ENCODE data around the gene MRFAP1L1.
"Not testable (repeated sequence)": the region's sequence is repeated elsewhere in the genome, so short reads cannot be mapped to it uniquely, and the experiment has no call there.

Gene MRFAP1L1
- long read RNA-seq, transcript MRFAP1L1-202 (1 exons, 2,127 nt) = minor isoform, 48 of 255 reads
- long read RNA-seq, transcript MRFAP1L1-201 (2 exons, 1,593 nt) = major isoform, 183 of 255 reads
- long read RNA-seq, partial matches to known transcripts = 0 of 255 reads
- long read RNA-seq, other reads (novel, unspliced or antisense) = 24 of 255 reads

DNA sequence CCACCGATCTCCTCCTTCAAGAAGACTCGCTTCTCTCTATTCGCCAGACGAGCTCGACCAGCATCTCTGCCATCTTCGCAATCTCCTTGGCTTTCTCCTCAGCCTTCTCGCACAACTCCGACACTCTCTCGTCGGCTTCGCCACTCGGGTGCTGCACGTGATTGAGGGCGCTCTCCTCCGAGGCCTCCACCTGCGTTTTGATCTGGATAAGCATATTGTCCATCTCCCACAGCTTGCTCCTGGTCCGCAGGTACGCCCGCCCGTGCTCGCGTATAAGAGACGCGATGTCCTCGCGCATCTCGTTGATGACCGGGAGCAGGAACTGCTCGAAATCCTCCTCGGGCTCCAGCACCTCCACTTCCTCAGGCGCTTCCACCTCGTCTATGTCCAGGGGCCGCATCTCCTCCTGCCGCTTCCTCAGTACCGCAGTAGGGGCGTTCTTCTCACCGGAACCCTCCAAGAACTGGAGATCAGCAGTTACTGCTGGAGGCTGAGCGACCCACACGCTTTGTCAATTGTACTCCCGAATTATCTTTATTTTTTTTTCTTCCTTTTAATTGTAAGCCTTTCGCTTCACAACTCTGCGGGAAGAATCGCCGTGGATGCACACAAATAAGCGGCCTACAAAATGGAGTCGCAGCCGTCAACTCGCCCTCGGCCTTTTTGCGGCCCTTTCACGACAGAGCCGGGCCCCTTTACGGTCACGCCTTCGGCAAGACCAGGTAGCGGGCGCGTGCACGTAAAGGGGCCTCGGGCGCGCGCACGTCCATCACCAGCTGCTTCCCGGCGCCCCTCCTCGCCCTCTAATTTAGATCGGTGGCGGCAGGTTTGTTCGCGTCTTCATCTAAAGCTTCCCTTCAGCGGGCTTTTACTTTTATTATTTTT is at the start of gene MRFAP1L1:
TSS of gene MRFAP1L1 (minus strand) at position 636 of the 885 bp plus-strand sequence. CDS start at position 400, 236 bp downstream.
- Histone ChIP-seq H3K27ac (replicated peaks) (peak within 1 kb of the TSS; percentile 74), H3K27me3 (ENCODE audit: insufficient read depth, poor library complexity, severe bottlenecking) (no peaks in the 10 kb centered on the region), H3K4me3 (replicated peaks; ENCODE audit: insufficient read depth, low read length) (peak within 1 kb of the TSS; percentile 67)
- TF ChIP-seq, protein P1, sequence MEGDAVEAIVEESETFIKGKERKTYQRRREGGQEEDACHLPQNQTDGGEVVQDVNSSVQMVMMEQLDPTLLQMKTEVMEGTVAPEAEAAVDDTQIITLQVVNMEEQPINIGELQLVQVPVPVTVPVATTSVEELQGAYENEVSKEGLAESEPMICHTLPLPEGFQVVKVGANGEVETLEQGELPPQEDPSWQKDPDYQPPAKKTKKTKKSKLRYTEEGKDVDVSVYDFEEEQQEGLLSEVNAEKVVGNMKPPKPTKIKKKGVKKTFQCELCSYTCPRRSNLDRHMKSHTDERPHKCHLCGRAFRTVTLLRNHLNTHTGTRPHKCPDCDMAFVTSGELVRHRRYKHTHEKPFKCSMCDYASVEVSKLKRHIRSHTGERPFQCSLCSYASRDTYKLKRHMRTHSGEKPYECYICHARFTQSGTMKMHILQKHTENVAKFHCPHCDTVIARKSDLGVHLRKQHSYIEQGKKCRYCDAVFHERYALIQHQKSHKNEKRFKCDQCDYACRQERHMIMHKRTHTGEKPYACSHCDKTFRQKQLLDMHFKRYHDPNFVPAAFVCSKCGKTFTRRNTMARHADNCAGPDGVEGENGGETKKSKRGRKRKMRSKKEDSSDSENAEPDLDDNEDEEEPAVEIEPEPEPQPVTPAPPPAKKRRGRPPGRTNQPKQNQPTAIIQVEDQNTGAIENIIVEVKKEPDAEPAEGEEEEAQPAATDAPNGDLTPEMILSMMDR (IDR thresholded peaks at IDR 0.05; ENCODE audit: insufficient read depth, low read length) = no peak
- TF ChIP-seq, protein P2, sequence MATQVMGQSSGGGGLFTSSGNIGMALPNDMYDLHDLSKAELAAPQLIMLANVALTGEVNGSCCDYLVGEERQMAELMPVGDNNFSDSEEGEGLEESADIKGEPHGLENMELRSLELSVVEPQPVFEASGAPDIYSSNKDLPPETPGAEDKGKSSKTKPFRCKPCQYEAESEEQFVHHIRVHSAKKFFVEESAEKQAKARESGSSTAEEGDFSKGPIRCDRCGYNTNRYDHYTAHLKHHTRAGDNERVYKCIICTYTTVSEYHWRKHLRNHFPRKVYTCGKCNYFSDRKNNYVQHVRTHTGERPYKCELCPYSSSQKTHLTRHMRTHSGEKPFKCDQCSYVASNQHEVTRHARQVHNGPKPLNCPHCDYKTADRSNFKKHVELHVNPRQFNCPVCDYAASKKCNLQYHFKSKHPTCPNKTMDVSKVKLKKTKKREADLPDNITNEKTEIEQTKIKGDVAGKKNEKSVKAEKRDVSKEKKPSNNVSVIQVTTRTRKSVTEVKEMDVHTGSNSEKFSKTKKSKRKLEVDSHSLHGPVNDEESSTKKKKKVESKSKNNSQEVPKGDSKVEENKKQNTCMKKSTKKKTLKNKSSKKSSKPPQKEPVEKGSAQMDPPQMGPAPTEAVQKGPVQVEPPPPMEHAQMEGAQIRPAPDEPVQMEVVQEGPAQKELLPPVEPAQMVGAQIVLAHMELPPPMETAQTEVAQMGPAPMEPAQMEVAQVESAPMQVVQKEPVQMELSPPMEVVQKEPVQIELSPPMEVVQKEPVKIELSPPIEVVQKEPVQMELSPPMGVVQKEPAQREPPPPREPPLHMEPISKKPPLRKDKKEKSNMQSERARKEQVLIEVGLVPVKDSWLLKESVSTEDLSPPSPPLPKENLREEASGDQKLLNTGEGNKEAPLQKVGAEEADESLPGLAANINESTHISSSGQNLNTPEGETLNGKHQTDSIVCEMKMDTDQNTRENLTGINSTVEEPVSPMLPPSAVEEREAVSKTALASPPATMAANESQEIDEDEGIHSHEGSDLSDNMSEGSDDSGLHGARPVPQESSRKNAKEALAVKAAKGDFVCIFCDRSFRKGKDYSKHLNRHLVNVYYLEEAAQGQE (IDR thresholded peaks at IDR 0.05; ENCODE audit: insufficient replicate concordance, low read depth) = peak; percentile 37
- TF ChIP-seq POLR2AphosphoS5 (IDR thresholded peaks at IDR 0.05; ENCODE audit: low read depth) (peak; percentile 58; the same call in 1 of the 2 replicates), SPI1 (IDR thresholded peaks at IDR 0.05; ENCODE audit: borderline replicate concordance, low read depth) (peak; percentile 88), GABPA (IDR thresholded peaks at IDR 0.05; ENCODE audit: low read depth) (no peak)
- peak; percentile 98 to 99 for DNase-seq (ENCODE audit: low read depth in 1 of 2, low spot score in 1 of 2)

DNA sequence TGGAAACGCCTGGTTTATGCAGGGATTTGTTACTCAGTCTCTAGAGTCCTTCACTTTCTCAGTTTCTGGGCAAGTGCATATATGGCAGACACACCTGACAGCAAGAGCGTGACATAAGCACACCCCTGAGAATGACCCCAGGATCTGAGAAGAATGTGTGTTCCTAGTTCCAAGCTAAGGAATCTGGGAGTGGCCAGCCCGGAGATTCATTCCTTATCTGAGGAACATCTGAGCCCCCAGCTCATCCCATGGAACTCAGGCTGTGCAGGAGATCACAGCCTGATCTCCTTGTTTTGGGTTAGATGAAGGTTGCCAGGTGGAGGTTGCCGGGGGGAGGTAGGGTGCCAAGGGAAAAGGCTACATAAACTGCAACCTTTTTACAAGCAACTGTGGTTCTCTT is 49.1 kb upstream of the MRFAP1L1 start:
- TF ChIP-seq SPI1 (IDR thresholded peaks at IDR 0.05; ENCODE audit: borderline replicate concordance, low read depth) = no peak
- TF ChIP-seq POLR2AphosphoS5 (IDR thresholded peaks at IDR 0.05; ENCODE audit: low read depth) = no peak
- TF ChIP-seq, protein P2 (IDR thresholded peaks at IDR 0.05; ENCODE audit: insufficient replicate concordance, low read depth) = no peak
- TF ChIP-seq, protein P1 (IDR thresholded peaks at IDR 0.05; ENCODE audit: insufficient read depth, low read length) = no peak
- no peak overlapping the region for H3K27ac ChIP-seq (replicated peaks)
- no peak overlapping the region for H3K4me3 ChIP-seq (replicated peaks; ENCODE audit: insufficient read depth, low read length)
- peaks cover 2% of the 10 kb centered on the region for H3K27me3 ChIP-seq (ENCODE audit: insufficient read depth, poor library complexity, severe bottlenecking)
- DNase-seq (ENCODE audit: low read depth in 1 of 2, low spot score in 1 of 2) = no peak

DNA sequence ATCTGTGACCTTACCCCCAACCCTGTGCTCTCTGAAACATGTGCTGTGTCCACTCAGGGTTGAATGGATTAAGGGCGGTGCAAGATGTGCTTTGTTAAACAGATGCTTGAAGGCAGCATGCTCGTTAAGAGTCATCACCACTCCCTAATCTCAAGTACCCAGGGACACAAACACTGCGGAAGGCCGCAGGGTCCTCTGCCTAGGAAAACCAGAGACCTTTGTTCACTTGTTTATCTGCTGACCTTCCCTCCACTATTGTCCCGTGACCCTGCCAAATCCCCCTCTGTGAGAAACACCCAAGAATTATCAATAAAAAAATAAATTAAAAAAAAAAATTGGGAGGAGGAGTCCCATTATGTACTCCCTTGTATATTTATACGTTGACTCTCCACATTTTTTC is 46.7 kb upstream of the MRFAP1L1 start:
- DNase-seq (ENCODE audit: low read depth in 1 of 2, low spot score in 1 of 2) = not testable (repeated sequence)

DNA sequence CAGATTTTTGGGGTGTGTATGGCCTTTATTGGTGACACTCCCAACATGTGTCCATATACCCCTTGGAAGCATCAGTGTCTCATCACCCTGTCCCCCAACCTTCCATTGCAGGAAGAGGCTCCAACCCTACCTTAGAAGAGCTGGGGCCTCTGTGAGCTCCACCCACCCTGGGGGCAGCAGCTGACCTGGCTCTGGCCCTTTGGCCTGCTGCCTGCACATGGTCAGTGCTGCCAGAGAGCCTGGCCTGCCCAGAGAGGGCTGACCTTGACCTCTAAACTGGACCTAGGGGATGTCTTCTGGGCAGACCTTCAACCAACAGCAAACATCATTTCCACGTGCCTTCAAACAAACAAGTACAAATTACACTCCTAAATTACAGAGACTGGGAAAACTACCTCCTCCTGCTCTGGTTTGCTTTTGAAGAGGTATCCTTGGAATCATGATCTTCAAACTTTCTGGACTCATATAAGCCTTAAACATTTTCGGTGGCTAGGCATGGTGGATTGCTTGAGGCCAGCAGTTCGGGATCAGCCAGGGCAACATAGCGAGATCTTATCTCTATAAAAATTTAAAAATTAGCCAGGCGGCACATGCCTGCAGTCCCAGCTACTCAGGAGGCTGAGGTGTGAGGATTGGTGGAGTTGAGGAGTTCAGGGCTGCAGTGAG is 45.6 kb upstream of the MRFAP1L1 start:
- TF ChIP-seq POLR2AphosphoS5 (IDR thresholded peaks at IDR 0.05; ENCODE audit: low read depth) (no peak), GABPA (IDR thresholded peaks at IDR 0.05; ENCODE audit: low read depth) (no peak), SPI1 (IDR thresholded peaks at IDR 0.05; ENCODE audit: borderline replicate concordance, low read depth) (no peak)
- TF ChIP-seq, protein P2 (IDR thresholded peaks at IDR 0.05; ENCODE audit: insufficient replicate concordance, low read depth) = no peak
- TF ChIP-seq, protein P1 (IDR thresholded peaks at IDR 0.05; ENCODE audit: insufficient read depth, low read length) = no peak
- Histone ChIP-seq H3K27ac (replicated peaks) (no peak overlapping the region), H3K4me3 (replicated peaks; ENCODE audit: insufficient read depth, low read length) (no peak overlapping the region), H3K27me3 (ENCODE audit: insufficient read depth, poor library complexity, severe bottlenecking) (no peaks in the 10 kb centered on the region)
- DNase-seq (ENCODE audit: low read depth in 1 of 2, low spot score in 1 of 2) = no peak

More for the DNA sequence above, 46.7 kb upstream of the MRFAP1L1 start:
- H3K27ac ChIP-seq (replicated peaks); H3K27me3 ChIP-seq (ENCODE audit: insufficient read depth, poor library complexity, severe bottlenecking); H3K4me3 ChIP-seq (replicated peaks; ENCODE audit: insufficient read depth, low read length): not testable (repeated sequence)
